ENCODE measurements around the gene WDSUB1. TPM values are rescaled to one million over a fixed set of nuclear protein-coding genes. Genes with fewer than 3 reads are reported as not detected.
A peak's percentile ranks its signal among the peaks of the same experiment; 100 is the strongest.

The WDSUB1 gene
- not detected for total RNA-seq

DNA sequence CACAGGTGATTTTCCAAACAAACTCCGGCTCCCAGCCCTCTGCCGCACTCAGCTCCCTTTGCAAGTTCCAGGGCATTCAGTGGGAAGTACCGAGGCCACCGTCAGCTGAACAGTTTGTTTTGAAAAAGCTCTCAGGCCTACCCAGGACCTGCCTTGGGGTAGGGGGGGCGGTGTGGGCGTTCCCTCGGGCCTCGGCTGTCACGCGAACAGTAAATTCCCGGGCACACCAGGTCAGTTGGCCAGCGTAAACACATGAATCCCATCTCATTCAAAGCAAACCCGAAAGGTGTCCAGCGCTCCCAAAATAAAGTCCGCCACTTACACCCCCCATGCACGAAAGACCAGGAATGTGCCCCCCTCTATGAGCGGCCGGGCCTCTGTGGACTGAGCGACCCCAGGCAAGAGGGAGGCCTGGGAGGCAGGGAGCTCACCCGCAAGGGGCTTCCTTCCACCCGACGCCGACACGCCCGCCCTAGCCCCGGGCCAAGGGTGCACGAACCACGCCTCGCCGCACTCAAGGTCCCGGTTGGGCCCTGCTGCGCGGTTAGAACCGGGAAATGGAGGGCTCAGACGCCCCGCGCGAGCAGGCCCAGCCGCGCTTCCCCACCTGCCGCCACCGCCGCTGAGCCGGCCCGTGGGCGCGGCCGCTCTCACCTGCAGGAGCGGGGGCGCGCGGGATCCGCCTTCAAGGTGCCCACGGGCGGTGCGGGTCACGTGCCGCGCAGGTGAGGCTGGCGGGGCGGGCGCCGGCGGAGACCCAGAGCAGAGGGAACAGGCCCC is at the start of gene WDSUB1:
Gene WDSUB1 (minus strand): TSS at position 775 of the 780 bp plus-strand sequence. CDS start 3,634 bp downstream, outside the sequence.
- Histone ChIP-seq H3K9me3 (no peaks in the 10 kb centered on the region), H3K27ac (peak within 1 kb of the TSS; percentile 86 to 87), H3K27me3 (no peaks in the 10 kb centered on the region), H3K4me3 (peak within 1 kb of the TSS; percentile 88 to 96), H3K4me1 (peaks cover 4 to 6% of the 10 kb centered on the region in 2 donors), H3K36me3 (peaks cover 0 to 8% of the 10 kb centered on the region in 2 donors)
- intact Hi-C loops (cut with DNase I), result loop anchor here (1.0 to 5.0 kb wide), 4 partner anchors 36 to 426 kb away; partner anchors contain the start of genes BAZ2B and MARCHF7
- peak in 1 of 2 donors; percentile 86 for DNase-seq (ENCODE audit: low spot score in 2 of 2)
- TF ChIP-seq, protein P1, sequence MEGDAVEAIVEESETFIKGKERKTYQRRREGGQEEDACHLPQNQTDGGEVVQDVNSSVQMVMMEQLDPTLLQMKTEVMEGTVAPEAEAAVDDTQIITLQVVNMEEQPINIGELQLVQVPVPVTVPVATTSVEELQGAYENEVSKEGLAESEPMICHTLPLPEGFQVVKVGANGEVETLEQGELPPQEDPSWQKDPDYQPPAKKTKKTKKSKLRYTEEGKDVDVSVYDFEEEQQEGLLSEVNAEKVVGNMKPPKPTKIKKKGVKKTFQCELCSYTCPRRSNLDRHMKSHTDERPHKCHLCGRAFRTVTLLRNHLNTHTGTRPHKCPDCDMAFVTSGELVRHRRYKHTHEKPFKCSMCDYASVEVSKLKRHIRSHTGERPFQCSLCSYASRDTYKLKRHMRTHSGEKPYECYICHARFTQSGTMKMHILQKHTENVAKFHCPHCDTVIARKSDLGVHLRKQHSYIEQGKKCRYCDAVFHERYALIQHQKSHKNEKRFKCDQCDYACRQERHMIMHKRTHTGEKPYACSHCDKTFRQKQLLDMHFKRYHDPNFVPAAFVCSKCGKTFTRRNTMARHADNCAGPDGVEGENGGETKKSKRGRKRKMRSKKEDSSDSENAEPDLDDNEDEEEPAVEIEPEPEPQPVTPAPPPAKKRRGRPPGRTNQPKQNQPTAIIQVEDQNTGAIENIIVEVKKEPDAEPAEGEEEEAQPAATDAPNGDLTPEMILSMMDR (IDR thresholded peaks at IDR 0.05), result no peak

- H3K4me3 ChIP-seq, result no peak overlapping the region
- no peaks in the 10 kb centered on the region for H3K4me1 ChIP-seq
- intact Hi-C loops (cut with DNase I), result no loop called here
- DNase-seq (ENCODE audit: low spot score in 2 of 2), result no peak
- H3K27me3 ChIP-seq, result no peaks in the 10 kb centered on the region
- H3K9me3 ChIP-seq, result no peaks in the 10 kb centered on the region
- peaks cover 26 to 42% of the 10 kb centered on the region in 2 donors for H3K36me3 ChIP-seq
- H3K27ac ChIP-seq, result no peak overlapping the region
- TF ChIP-seq, protein P1 (IDR thresholded peaks at IDR 0.05), result no peak
Observed at GRCh38 chr2:159326569-159327255, 40.2 kb upstream of the WDSUB1 start.

- DNase-seq (ENCODE audit: low spot score in 2 of 2), result no peak
- H3K27ac ChIP-seq, result no peak overlapping the region
- no peaks in the 10 kb centered on the region for H3K4me1 ChIP-seq
- H3K4me3 ChIP-seq, result no peak overlapping the region
- H3K27me3 ChIP-seq, result no peaks in the 10 kb centered on the region
- intact Hi-C loops (cut with DNase I), result no loop called here
- H3K9me3 ChIP-seq, result no peaks in the 10 kb centered on the region
- peaks cover 23 to 31% of the 10 kb centered on the region in 2 donors for H3K36me3 ChIP-seq
- TF ChIP-seq, protein P1 (IDR thresholded peaks at IDR 0.05), result no peak
Observed at GRCh38 chr2:159322419-159322818, 35.9 kb upstream of the WDSUB1 start.

GRCh38 chr2:159317392-159318088 is 31.0 kb upstream of the WDSUB1 start:
- Histone ChIP-seq H3K9me3 (no peaks in the 10 kb centered on the region), H3K27ac (no peak overlapping the region), H3K27me3 (no peaks in the 10 kb centered on the region), H3K4me3 (no peak overlapping the region), H3K36me3 (peaks cover 13 to 21% of the 10 kb centered on the region in 2 donors), H3K4me1 (no peaks in the 10 kb centered on the region)
- intact Hi-C loops (cut with DNase I), result no loop called here
- DNase-seq (ENCODE audit: low spot score in 2 of 2), result no peak
- TF ChIP-seq, protein P1 (IDR thresholded peaks at IDR 0.05), result no peak

GRCh38 chr2:159307942-159308341 is 21.4 kb upstream of the WDSUB1 start:
- no peaks in the 10 kb centered on the region for H3K9me3 ChIP-seq
- DNase-seq (ENCODE audit: low spot score in 2 of 2), result no peak
- intact Hi-C loops (cut with DNase I), result no loop called here
- no peaks in the 10 kb centered on the region for H3K36me3 ChIP-seq
- TF ChIP-seq, protein P1 (IDR thresholded peaks at IDR 0.05), result no peak
- no peaks in the 10 kb centered on the region for H3K4me1 ChIP-seq
- H3K27me3 ChIP-seq, result no peaks in the 10 kb centered on the region
- no peak overlapping the region for H3K4me3 ChIP-seq
- no peak overlapping the region for H3K27ac ChIP-seq

Measured in ascending aorta (tissue), 2 donors.